CD4-positive, alpha-beta T cell treated with Interleukin-6 for 4 hours (primary cell): ENCODE results near the gene NT5E.
"Not testable (repeated sequence)": the region's sequence is repeated elsewhere in the genome, so short reads cannot be mapped to it uniquely, and the experiment has no call there.

Experiments used
- DNase-seq: peaks from one replicate; pipeline ENCODE4 v3.0.0-alpha.2; 2020; ENCODE audit warnings: mixed read lengths

NT5E gene

DNA sequence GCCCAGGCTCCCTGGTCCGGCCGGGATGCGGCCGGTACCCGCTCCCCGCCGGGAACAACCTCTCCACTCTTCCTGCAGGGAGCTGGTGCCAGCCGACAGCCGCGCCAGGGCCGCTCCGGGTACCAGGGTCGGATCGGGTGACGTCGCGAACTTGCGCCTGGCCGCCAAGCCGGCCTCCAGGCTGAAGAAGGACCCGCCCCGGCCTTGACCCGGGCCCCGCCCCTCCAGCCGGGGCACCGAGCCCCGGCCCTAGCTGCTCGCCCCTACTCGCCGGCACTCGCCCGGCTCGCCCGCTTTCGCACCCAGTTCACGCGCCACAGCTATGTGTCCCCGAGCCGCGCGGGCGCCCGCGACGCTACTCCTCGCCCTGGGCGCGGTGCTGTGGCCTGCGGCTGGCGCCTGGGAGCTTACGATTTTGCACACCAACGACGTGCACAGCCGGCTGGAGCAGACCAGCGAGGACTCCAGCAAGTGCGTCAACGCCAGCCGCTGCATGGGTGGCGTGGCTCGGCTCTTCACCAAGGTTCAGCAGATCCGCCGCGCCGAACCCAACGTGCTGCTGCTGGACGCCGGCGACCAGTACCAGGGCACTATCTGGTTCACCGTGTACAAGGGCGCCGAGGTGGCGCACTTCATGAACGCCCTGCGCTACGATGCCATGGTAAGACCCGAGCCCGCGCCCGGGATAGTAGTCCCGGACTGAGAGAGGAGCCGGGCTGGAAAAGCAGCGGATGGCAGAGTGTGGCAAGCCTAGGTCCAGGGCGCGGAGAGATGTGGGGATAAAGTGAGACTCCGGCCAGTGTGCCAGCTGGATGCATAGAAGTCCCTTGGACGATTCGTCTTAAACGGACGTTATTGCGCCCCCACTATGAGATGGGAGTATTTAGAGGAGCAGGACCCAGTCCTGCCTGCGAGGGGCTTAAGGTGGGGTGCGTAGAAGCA is at the start of gene NT5E:
Gene NT5E (plus strand): TSS at position 266 of the 942 bp plus-strand sequence. CDS start 57 bp downstream, at position 323.
- peak; percentile 28 for DNase-seq

GRCh38 chr6:85400331-85400730 is 49.6 kb upstream of the NT5E start:
- no peak for DNase-seq

DNA sequence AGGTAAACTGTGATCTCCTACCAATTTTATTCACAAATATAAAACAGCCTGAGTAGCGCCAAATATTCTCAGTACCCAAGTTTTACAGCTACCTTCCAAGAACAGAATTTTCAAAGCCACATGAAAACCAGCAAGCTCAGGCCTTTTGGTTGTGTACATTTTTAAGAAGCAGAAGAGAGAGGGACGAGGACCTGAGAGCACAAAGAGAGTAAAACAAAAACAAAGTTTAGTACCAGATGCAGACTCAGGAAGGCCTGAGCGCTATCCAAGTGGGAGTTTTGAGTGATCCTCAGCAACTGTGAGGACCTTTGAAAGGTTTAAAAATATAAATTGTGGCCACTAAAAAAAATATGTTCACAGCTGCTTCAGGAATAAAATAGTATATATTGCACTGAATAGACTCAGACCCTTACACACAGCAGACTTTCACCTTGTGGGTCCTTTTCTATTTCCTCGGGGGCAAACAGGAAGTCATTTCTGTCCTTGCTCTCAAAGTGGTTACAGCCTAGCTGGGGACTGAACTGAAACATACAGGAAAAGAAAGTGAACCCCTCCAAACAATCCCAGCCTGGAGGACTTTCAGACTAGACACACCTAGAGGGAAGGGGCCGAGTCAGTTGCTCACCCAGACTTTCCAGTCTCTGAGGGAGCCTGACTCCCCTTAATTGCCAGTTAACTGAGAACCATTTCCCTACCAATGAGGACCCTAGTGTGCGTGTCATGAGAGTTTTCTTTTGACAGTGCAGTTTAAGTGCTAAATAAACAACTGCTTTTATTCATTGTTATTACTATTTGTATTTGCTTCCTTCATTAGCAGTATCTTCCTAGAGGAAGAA is 48.5 kb upstream of the NT5E start:
- DNase-seq: no peak

GRCh38 chr6:85402071-85402470 is 47.8 kb upstream of the NT5E start:
- no peak for DNase-seq

DNA sequence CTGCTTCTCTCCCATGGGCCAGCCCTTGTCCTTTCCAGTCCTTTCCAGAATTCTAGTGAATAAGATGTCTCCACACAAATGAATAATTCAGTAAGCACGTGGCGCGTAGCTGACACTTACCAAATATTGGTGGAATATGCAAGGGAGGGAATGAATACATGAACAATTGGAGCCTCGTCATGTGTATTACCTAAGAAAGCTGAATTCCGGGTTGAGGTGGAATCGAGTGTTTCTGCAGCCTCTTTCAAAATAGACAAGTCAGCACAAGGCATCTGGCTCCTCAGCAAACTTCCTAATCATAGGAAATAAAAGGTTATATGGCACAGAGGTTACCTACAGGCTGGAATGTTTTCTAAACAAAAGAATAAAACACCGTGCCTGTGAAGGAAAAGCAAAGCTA is 47.0 kb upstream of the NT5E start:
- DNase-seq: no peak

DNA sequence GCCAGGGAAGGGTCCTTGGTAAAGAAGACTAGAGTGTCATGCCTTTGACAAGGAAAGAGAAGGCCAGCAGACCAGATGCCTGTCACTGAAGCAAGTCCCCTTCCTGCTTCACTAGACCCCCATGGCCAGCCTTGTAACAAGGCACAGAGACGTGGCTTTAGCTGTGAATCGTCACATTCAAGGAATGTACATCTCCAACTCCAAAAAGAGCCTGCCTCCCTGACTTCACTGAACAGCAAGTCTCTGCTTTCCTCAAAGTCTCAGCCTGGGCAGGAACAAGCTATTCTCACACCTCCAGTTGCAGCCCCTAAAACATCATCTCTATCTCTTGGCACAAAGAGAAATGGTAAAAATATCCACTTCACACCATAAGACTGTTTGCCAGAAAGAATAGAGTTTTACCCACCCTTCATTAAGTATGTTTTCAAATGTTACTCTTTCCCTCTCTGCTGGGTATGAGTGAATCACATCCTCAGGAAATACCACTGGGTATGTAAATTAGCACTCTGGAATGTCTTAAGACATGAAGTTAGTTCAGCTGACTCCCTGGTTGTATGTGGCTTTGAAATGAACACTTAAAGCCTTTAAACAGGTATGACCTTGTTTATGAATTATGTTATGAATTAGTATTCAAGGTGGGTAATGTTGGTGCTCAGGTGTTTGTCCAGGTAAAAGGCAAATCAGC is 46.4 kb upstream of the NT5E start:
- no peak for DNase-seq

DNA sequence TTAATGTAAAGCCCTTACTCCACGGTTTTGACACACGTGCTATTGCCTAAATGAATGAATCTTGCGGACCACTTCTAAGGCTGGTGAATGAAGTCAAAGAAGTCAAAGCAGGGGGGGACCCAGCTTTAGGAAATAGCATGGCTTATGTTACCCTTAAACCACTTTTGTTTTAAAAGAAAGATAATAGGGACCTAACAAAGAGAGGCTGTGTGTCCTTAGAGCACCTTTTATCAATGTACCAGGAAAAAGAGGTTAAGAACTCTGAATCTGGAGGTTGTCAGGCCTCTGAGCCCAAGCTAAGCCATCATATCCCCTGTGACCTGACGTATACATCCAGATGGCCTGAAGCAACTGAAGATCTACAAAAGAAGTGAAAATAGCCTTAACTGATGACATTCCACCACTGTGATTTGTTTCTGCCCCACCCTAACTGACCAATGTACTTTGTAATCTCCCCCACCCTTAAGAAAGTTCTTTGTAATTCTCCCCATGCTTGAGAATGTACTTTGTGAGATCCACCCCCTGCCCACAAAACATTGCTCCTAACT is 45.8 kb upstream of the NT5E start:
- not testable (repeated sequence) for DNase-seq

GRCh38 chr6:85404564-85405174 is 45.2 kb upstream of the NT5E start:
- no peak for DNase-seq

DNA sequence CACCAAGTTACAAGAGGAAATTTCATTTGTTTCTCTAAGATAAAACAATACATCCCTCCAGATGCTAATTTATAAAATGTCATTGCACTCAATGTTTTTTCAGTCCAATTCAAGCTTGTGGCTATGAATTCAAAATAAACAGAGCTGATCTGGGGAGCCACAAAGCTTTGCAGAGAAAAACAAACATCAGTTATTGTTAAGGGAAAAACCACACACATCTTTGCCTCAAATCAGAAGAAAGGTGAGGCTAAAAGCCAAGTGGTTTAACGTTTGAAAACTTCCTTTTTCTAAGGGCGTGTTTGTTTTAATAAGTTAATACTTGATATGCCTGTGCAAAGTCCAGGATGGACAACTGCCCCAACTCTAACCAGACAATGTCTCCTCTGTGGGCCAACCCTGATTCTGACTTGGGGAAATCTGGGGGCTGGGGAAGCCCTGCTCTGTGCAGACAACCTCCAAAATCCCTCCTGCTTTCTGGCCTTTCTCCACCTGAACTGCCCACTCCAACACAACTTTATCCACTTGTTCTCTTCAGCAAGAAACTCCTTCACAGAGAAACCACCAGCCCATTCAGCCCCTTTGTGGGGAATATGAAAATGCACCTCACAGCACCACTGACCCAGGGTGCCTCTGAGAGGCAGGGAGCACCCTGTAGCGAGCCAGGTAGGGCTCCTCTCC is 44.6 kb upstream of the NT5E start:
- no peak for DNase-seq

GRCh38 chr6:85405853-85406198 is 44.1 kb upstream of the NT5E start:
- no peak for DNase-seq

DNA sequence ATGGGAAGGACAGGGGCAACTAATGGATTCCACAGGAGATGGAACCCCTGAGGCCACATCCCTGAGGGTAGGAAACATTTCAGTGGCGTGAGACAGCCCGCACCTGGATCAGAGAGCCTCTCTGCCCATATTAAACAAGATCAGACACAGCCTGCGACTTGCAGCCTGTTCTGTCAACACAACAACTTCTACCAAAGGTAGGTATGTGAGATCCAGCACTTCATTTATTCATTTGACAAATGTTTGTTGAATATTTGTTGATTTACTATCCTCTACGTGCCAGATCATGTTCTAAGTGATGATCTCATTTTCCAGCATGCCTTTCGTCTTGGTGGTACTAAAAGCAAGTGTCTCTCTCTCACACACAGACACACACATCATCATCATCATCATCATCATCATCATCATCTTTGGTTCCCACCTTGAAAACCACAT is 43.2 kb upstream of the NT5E start:
- DNase-seq: no peak

DNA sequence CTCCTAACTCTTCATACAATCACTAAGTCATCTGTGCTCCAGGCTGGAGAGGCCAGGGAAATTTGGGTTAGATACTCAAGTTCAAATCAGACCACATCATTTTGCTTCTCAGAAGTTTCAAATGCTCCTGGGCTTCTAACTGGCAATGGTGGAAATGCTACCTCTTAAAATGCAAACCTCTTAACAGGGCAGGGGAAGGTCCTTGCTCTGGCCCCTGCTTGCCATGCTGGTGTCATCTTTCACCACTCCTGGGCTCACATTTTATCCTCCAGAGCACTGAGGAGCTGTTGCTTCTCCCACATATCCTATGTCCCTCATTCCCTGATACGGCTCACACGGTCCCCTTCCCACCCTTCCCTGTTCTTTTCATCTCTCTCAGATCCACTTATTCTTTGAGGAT is 41.8 kb upstream of the NT5E start:
- no peak for DNase-seq

DNA sequence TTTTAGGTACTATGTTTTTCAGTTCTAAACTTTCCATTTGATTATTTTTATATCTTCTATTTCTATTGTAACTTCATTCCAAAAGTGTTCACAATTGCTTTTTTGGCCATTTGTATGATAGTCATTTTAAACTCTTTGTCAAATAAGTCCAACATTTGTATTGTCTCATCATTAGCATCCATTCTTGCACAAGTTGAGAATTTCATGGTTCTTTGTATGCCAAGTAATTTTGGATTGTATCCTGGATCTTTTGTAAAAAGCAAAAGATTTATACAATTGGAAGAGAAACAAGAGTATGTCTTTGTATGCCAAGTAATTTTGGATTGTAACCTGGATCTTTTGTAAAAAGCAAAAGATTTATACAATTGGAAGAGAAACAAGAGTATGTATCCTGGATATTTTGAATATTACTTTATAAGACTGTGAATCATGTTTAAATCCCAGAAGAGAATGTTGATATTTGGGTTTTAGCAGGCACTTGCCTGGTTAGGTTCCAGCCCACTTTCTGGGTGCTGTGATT is 36.9 kb upstream of the NT5E start:
- DNase-seq: no peak

GRCh38 chr6:85416049-85416448 is 33.8 kb upstream of the NT5E start:
- DNase-seq: no peak

GRCh38 chr6:85416766-85417165 is 33.1 kb upstream of the NT5E start:
- no peak for DNase-seq

DNA sequence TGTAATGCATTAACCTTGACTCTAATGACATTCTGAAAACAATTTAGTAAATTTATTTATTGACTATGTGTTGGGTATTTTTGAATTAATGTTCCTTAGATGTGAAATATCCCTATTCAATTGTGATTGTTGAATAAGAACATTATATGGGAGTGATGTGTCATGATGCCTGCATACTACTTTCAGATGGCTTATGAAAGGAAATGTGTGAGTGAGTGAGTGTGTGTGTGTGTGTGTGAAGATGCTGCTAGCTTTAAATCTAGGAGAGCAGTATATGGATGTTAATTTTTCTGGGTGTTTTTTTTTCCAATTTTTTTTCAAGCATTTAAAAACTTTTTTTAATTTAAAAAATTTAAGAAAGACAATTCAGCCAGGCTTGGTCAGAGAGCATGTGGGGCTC is 32.5 kb upstream of the NT5E start:
- no peak for DNase-seq

DNA sequence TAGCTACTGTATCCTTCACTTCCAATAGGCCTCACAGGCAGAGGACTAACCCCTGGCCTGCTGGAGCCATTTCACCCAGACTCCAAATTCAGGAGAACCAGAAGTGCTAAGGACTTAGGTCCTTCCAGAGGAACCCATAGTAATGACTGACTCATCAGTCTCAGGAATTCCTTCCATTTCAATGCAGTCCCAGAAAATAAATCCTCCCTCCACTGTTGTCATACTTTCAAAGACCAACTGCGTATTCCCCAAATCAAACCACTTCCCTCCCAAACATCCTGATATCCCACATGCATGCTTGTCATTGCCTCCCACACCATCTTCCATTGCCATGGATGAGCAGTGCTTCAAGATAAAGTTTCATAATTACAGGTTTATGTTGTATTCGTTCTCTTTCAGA is 31.8 kb upstream of the NT5E start:
- no peak for DNase-seq

- no peak for DNase-seq
Measured at GRCh38 chr6:85419046-85419759, 30.7 kb upstream of the NT5E start.

DNA sequence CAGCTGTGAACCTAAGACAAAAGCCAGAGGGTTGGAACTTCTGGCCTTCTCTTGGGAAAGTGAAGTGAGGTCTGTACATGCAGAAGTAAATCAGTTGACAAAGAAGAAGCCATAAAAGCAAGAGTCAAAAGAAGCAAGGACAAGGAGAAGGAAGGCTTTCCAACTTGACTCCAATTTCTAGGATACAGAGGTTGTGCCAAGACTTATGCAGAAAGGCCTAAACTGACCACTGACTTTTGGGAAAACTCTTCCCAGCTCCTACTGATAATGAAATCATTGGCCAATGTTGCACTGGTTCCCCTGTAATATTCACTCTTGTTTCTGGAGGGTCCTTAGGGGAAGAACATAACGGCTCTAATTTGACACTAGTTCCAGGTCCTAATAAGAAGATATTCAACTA is 29.3 kb upstream of the NT5E start:
- no peak for DNase-seq

DNA sequence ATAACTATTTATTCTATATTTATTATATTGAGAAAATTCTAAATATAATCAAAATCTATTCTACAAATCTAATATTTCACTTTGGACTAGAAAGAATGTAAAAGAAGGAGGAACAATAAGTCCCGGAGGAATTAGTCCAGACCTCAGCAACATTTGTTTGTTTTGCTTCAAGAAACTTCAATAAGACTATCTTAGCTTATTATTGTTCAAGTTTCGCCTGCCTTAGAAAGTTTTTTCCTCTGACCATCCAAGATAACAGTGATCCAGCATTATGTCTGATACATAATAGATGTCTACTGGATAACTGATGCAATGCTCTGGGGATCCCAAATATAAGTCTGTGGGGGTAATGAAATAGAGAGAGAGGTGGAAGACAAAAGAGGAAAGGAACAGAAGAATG is 28.7 kb upstream of the NT5E start:
- DNase-seq: no peak

DNA sequence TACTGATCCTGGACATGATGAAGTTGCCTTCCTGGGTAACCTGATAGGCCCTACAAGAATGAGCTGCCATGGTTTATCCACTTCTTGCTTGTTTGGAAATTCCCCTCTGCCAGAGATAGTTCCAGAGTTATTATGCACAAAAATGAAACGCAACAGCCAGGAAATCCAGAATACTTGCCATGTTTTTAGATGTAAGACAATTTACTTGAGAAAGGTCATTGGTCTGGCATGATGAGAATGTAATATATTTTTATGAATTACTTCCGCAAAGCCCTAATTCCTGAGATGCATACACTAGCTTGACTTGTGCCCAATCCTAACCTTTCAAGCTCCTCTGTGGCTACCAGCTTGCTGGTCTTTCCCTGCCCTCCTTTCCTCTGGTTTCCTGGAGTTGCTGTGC is 27.9 kb upstream of the NT5E start:
- no peak for DNase-seq
